Measurements from ENCODE around the gene ODAD4. TPM values are rescaled to one million over a fixed set of nuclear protein-coding genes. Genes with fewer than 3 reads are reported as not detected.
"Not testable (repeated sequence)": the region's sequence is repeated elsewhere in the genome, so short reads cannot be mapped to it uniquely, and the experiment has no call there.

Gene ODAD4
- total RNA-seq, 2 experiments from 2014 or later, result 0.89 to 0.97 TPM

DNA sequence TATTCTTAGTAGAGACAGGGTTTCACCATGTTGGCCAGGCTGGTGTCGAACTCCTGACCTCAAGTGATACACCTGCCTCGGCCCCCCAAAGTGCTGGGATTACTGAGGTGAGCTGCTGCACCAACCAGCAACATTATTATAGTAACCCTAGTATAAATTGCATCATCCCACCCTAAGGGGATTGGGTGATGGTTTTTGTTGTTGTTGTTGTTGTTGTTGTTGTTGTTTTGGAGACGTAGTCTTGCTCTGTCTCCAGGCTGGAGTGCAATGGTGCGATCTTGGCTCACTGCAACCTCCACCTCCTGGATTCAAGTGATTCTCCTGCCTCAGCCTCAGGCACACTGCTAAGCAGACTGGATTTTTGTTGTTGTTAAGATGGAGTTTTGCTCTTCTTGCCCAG lies 1.3 kb downstream of the ODAD4 start:
- DNase-seq; H3K4me3 Mint-ChIP-seq; H3K36me3 Mint-ChIP-seq (ENCODE audit: low read depth); H3K27me3 Mint-ChIP-seq (ENCODE audit: low read depth); H3K9me3 Mint-ChIP-seq (ENCODE audit: insufficient read depth); ATAC-seq; POLR2A ChIA-PET: not testable (repeated sequence)
- Mint-ChIP-seq H3K4me1 (ENCODE audit: low read depth) (peaks cover 49% of the 10 kb centered on the region), H3K27ac (peak overlapping the region; percentile 11)
- CTCF ChIA-PET, result interaction anchor here (2.2 kb wide), 1 partner anchor 13 kb away, joined by 13 read pairs; the partner anchor contains the start of gene ACLY

DNA sequence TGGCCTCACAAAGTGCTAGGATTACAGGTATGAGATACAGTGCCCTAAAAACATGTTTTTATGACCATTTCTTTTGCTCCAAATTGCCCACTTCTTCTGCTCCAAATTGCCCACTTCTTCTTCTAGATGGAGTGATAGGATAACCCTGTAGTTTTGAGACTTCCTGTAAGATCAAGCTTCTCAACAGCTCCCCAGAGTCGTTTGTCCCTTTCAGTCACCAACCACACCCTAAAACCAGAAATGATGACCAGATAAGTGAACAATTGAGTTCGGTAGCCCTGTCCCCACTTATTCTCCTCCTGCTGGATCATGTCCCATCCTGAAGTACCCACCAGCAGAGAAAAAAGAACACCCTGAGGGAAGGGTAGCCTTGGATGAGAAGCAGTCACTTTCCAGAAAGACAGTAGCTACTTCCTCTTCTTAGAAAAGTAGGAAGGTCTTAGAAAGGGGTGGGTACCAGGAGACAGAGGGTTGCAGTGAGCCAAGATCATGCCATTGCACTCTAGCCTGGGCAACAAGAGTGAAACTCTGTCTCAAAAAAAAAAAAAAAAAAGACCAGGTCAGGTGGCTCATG lies 2.5 kb downstream of the ODAD4 start:
- DNase-seq, result no peak
- ChIA-PET CTCF (interaction anchor here (0.7 to 1.4 kb wide), 3 partner anchors 12 to 1428 kb away, joined by 3 read pairs; no protein-coding TSS in a partner anchor), POLR2A (interaction anchor here (1.2 to 1.4 kb wide), 3 partner anchors 15 to 85 kb away, joined by 4 to 8 read pairs (median 8); partner anchors contain the start of genes ACLY, CNP and DNAJC7)
- no peaks in the 10 kb centered on the region for H3K9me3 Mint-ChIP-seq (ENCODE audit: insufficient read depth)
- H3K27ac Mint-ChIP-seq, result peak overlapping the region; percentile 70
- H3K4me3 Mint-ChIP-seq, result peak overlapping the region; percentile 23
- H3K4me1 Mint-ChIP-seq (ENCODE audit: low read depth), result peaks cover 46% of the 10 kb centered on the region
- peaks cover 5% of the 10 kb centered on the region for H3K36me3 Mint-ChIP-seq (ENCODE audit: low read depth)
- H3K27me3 Mint-ChIP-seq (ENCODE audit: low read depth), result no peaks in the 10 kb centered on the region
- no peak for ATAC-seq

DNA sequence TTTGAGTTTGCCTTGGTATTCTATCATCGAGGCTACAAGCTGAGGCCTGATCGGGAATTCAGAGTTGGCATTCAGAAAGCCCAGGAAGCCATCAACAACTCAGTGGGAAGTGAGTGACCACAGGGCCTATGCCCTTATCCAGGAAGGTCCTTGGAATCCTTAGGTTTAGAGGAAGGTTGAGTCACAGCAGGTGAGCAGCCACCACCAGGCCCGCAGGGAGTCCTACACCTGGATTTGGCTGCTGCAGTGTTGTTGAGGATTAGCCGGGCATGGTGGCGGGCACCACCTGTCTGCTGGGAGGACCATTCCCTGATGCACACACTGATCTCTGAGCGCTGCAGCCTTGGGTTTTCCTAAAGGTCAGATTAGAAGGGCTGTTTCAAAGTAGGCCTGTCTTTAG lies 5.2 kb downstream of the ODAD4 start:
- H3K9me3 Mint-ChIP-seq (ENCODE audit: insufficient read depth), result no peaks in the 10 kb centered on the region
- CTCF ChIA-PET, result interaction anchor here (1.2 kb wide), 1 partner anchor 28 kb away, joined by 4 read pairs; no protein-coding TSS in a partner anchor

DNA sequence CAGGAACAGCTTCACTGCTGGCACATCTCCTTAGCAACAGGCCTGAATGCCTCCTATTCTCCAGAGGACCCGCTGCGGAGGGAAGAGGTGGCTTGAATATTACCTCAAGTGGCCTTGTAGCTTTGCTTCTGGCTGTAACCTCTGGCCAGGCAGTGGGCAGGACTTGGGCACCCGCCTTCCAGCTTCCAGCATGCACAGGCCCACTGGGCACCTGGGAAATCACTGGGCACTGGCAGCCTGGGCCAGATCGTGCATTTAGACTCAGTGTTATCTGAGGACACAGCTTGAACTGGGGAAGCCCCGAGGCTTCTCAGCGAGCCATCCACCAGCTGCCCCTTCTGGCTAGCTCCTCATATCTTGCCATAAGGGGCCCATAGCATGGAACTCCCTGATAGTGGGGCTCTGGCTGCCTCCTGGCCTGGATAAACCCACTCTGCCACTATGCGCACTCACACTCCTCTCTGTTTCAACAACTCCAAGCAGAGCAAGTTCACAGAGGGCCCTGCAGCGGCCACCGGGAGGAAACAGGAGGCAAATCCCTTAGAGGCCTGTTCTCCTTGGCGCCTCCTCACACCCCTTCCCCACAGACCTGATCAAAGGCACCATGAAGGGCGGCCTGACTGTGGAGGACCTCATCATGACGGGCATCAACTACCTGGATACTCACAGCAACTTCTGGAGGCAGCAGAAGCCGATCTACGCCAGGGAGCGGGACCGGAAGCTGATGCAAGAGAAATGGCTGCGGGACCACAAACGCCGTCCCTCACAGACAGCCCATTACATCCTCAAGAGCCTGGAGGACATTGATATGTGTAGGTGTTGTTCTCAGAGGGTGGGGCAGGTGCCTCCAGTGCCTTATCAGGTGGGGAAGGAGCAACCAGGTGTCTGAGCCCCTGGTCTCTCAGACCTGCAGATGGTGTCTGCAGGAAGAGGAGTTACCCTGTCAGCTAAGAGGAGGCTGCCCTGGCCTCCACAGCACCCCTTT lies 7.8 kb downstream of the ODAD4 start:
- DNase-seq (no peak), ATAC-seq (no peak)
- Mint-ChIP-seq H3K4me3 (no peak overlapping the region), H3K36me3 (ENCODE audit: low read depth) (no peaks in the 10 kb centered on the region), H3K4me1 (ENCODE audit: low read depth) (peaks cover 6% of the 10 kb centered on the region), H3K27me3 (ENCODE audit: low read depth) (peaks cover 6% of the 10 kb centered on the region), H3K27ac (no peak overlapping the region), H3K9me3 (ENCODE audit: insufficient read depth) (no peaks in the 10 kb centered on the region)
- ChIA-PET CTCF (interaction anchor here (1.1 kb wide), 1 partner anchor 8 kb away, joined by 3 read pairs; the partner anchor contains the start of gene ODAD4), POLR2A (interaction anchor here (0.6 kb wide), 1 partner anchor 184 kb away, joined by 3 read pairs; no protein-coding TSS in a partner anchor)

More for the DNA sequence above, 5.2 kb downstream of the ODAD4 start:
- no peak overlapping the region for H3K4me3 Mint-ChIP-seq
- peaks cover 28% of the 10 kb centered on the region for H3K4me1 Mint-ChIP-seq (ENCODE audit: low read depth)
- no peak overlapping the region for H3K27ac Mint-ChIP-seq
- no peaks in the 10 kb centered on the region for H3K36me3 Mint-ChIP-seq (ENCODE audit: low read depth)
- H3K27me3 Mint-ChIP-seq (ENCODE audit: low read depth), result peaks cover 3% of the 10 kb centered on the region
- ATAC-seq (no peak), DNase-seq (no peak)
- POLR2A ChIA-PET, result interaction anchor here (1.1 kb wide), 1 partner anchor 17 kb away, joined by 3 read pairs; the partner anchor contains the start of gene ACLY

DNA sequence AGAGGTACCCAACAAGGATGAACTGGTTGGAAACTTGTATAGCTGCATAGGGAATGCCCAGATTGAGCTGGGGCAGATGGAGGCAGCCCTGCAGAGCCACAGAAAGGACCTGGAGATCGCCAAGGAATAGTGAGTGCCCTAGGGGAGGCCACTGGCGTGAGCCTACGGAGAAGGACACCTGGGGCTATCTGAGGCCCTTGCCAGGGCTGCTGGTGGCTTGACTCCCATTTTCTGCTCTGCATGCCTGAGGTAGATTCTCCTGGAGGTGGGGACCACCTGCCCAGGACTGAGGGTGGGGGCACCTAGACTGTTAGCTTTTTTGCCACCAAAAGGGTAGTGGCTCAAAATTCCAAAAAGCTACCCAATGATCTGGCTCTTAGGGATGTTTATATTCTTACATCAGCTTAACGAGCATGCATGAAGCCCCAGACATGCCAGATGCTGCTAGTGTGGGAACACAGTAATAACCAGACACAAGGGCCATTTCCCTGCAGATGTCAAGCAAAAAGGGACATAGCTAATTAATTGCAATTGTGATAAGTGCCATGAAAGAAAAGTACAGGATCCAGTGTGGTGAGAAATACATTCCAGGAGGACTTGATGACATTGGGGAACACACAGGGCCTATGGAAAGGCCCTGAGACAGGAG lies 8.8 kb downstream of the ODAD4 start:
- H3K27ac Mint-ChIP-seq, result no peak overlapping the region
- DNase-seq, result no peak
- POLR2A ChIA-PET, result interaction anchor here (0.9 kb wide), 1 partner anchor 8 kb away, joined by 3 read pairs; the partner anchor contains the start of gene ODAD4
- H3K4me1 Mint-ChIP-seq (ENCODE audit: low read depth), result peaks cover 2% of the 10 kb centered on the region
- H3K4me3 Mint-ChIP-seq, result no peak overlapping the region
- peaks cover 6% of the 10 kb centered on the region for H3K27me3 Mint-ChIP-seq (ENCODE audit: low read depth)
- no peak for ATAC-seq
- no peaks in the 10 kb centered on the region for H3K9me3 Mint-ChIP-seq (ENCODE audit: insufficient read depth)
- CTCF ChIA-PET, result interaction anchor here (1.1 kb wide), 1 partner anchor 8 kb away, joined by 3 read pairs; the partner anchor contains the start of gene ODAD4
- H3K36me3 Mint-ChIP-seq (ENCODE audit: low read depth), result no peaks in the 10 kb centered on the region

DNA sequence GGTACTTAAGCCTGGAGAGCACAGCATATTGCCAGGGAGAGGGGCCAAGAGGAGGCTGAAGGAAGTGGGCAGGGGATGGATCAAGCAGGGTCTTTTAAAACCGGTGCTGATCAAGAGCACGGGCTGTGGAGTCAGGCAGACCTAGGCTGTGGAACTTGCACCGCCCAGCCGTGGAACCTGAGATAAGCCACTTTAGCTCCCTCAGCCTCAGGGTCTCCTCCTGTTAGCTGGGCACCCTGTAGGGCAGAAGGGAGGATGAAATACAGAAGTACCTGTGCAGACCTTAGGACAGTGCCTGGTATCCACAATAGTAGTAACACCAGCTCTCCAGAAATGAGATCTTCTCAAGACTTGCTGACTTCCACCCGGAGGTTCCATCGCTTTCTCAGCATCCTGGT lies 9.3 kb downstream of the ODAD4 start:
- no peak for ATAC-seq
- Mint-ChIP-seq H3K27me3 (ENCODE audit: low read depth) (peaks cover 6% of the 10 kb centered on the region), H3K36me3 (ENCODE audit: low read depth) (no peaks in the 10 kb centered on the region), H3K9me3 (ENCODE audit: insufficient read depth) (no peaks in the 10 kb centered on the region), H3K27ac (no peak overlapping the region), H3K4me1 (ENCODE audit: low read depth) (no peaks in the 10 kb centered on the region), H3K4me3 (no peak overlapping the region)
- DNase-seq, result no peak
- ChIA-PET CTCF (no interaction called here), POLR2A (interaction anchor here (0.9 kb wide), 1 partner anchor 9 kb away, joined by 3 read pairs; the partner anchor contains the start of gene ODAD4)

DNA sequence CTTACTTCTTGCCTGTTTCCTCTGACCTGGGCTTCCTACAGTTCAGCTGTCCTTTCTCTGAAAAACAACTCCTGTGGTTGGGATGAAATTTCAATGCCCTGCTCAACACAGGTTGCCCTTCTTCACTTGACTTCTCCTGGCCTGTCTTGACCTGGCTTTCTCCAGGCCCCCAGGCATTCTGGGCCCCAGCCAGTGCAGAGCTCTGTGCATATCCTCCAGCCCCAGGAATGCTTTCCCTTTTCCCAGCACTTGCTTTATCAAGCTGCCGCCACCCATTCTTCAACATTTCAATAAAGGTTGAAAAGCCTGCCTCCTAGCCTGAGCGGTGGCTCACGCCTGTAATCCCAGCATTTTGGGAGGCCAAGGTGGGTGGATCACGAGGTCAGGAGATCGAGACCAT lies 10.8 kb downstream of the ODAD4 start:
- no peak for ATAC-seq
- Mint-ChIP-seq H3K27ac (no peak overlapping the region), H3K27me3 (ENCODE audit: low read depth) (peaks cover 6% of the 10 kb centered on the region), H3K9me3 (ENCODE audit: insufficient read depth) (no peaks in the 10 kb centered on the region), H3K4me3 (no peak overlapping the region), H3K36me3 (ENCODE audit: low read depth) (no peaks in the 10 kb centered on the region), H3K4me1 (ENCODE audit: low read depth) (no peaks in the 10 kb centered on the region)
- POLR2A ChIA-PET, result no interaction called here
- DNase-seq, result no peak
- CTCF ChIA-PET, result no interaction called here

DNA sequence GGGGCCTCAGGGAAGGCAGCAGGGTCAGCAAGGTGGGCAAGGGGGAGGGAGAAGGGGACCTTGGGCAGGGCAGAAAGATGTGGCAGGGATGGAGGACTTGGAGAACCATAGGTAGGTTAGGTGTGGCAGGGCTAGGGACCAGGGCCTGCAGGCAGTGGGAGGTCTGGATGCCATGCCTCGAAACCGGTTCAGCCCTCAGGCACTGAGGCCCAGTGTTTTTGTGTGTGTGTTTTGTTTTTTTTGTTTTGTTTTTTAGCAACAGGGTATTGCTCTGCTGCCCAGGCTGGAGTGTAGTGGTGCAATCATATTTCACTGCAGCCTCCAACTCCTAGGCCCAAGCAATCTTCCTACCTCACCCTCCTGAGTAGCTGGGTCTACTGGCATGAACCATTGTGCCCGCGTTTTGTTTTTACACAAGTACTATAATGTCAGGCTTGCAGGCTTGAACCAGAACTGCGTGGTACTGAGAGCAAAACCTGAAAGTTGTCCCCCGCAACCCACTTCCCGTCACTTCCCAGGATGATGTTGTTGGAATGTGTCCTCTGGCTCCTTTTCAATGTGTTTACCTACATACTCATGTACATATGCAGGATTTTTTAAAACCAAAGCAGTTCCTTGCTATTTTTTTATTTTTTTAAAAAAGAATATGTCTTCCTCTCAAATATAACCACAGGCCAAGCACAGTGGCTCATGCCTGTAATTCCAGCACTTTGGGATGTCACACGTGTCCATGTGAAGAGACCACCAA lies 12.4 kb downstream of the ODAD4 start:
- Mint-ChIP-seq H3K9me3 (ENCODE audit: insufficient read depth) (no peaks in the 10 kb centered on the region), H3K4me1 (ENCODE audit: low read depth) (no peaks in the 10 kb centered on the region), H3K36me3 (ENCODE audit: low read depth) (no peaks in the 10 kb centered on the region), H3K27me3 (ENCODE audit: low read depth) (peaks cover 6% of the 10 kb centered on the region), H3K27ac (no peak overlapping the region), H3K4me3 (no peak overlapping the region)
- ATAC-seq (no peak), DNase-seq (no peak)
- POLR2A ChIA-PET, result no interaction called here
- CTCF ChIA-PET, result interaction anchor here (0.6 kb wide), 2 partner anchors 21 to 125 kb away, joined by 3 read pairs; no protein-coding TSS in a partner anchor

DNA sequence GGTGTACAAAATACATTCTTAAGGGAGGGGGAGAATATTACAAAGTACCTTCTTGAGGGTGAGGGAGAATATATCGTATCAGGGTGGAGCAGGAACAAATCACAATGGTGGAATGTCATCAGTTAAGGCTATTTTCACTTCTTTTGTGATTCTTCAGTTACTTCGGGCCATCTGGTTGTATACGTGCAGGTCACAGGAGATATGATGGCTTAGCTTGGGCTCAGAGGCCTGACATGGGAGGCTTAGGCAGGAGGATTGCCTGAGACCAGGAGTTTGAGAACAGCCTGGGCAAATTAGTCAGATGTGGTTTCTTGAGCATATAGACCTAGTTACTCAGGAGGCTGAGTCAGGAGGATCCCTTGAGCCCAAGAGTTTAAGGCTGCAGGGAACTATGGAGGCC lies 13.1 kb downstream of the ODAD4 start:
- CTCF ChIA-PET, result interaction anchor here (0.6 to 1.2 kb wide), 2 partner anchors 13 to 125 kb away, joined by 3 to 4 read pairs; partner anchors contain the start of gene ODAD4
- Mint-ChIP-seq H3K4me3 (no peak overlapping the region), H3K27ac (no peak overlapping the region), H3K9me3 (ENCODE audit: insufficient read depth) (no peaks in the 10 kb centered on the region), H3K27me3 (ENCODE audit: low read depth) (peaks cover 6% of the 10 kb centered on the region), H3K4me1 (ENCODE audit: low read depth) (no peaks in the 10 kb centered on the region), H3K36me3 (ENCODE audit: low read depth) (no peaks in the 10 kb centered on the region)
- POLR2A ChIA-PET, result no interaction called here
- DNase-seq, result no peak
- no peak for ATAC-seq

DNA sequence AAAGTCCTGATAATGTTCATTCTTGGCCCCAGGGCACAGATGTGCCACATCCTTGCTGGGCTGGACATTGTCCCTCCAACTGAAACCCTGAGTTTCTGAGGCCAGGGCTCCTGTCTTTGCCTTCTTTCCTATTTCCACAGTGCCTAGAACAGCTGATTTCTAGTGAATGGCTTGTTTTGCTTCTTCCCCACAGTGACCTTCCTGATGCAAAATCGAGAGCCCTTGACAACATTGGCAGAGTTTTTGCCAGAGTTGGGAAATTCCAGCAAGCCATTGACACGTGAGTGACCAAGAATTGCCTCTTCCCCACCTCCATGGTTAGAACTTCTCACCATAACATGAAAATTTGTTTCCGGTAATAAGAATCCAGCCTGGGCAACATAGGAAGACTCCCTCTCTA lies 14.5 kb downstream of the ODAD4 start:
- Mint-ChIP-seq H3K9me3 (ENCODE audit: insufficient read depth) (no peaks in the 10 kb centered on the region), H3K36me3 (ENCODE audit: low read depth) (no peaks in the 10 kb centered on the region), H3K4me3 (no peak overlapping the region), H3K27ac (no peak overlapping the region), H3K4me1 (ENCODE audit: low read depth) (no peaks in the 10 kb centered on the region), H3K27me3 (ENCODE audit: low read depth) (peaks cover 3% of the 10 kb centered on the region)
- ChIA-PET POLR2A (no interaction called here), CTCF (interaction anchor here (1.1 to 1.2 kb wide), 2 partner anchors 12 to 14 kb away, joined by 3 to 4 read pairs; partner anchors contain the start of gene ODAD4)
- DNase-seq, result no peak
- ATAC-seq, result no peak
